Dedifferentiated amniotic fluid mesenchymal stem cell (primary cell): ENCODE data around the gene GRIP1.

Experiments used
- DNase-seq: peaks from one replicate; pipeline ENCODE4 v3.0.0-alpha.2; 2016; ENCODE audit errors: extremely low spot score

Gene GRIP1

DNA sequence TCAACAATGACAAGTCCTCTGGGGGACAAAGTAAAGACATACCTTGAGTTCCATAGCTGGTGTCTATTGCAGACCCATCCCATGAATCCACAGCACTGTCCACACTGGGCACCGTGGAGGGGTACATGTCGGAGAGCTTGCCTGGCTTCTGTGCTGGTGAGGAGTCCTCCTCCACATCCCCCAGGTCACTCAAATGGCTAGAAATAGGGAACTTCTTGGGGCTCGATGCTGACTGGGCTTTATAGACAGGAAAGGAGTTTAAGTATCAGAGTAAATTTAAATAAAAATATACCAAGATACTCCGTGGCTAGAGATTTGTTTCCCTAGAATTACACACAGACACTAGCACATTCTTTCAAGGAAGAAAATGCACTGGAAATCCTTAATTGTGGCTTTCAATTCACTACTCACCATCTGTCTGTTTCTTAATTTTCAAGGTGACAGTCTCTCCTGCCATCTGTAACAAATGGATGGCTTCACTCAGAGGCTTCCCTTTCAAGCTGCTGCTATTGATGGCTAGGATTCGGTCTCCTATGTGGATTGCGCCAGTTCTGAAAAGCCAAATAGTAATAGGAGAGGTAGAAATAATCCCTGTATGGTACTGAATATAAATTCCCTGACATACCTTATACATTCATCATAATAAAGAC lies 286.5 kb downstream of the GRIP1 start:
- no peak for DNase-seq

DNA sequence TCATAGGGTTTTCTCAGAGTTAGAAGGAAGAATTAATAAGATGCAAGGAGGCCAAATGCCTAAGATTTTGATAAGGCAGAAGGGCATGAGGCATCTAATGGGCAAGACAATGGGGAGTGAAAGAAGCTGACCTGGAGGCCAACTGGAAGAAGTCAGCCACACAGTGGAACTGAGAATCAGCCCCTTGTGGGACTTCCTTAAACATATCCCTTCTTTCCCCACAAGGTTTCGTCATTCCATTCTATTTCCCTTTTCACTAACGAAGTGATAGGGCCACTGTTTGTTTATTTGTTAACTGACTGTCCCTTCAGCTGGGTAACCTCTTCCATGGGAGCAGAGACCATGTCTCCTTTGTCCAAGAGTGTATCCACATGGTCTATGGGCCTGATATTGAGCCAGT lies 290.4 kb downstream of the GRIP1 start:
- DNase-seq: no peak

DNA sequence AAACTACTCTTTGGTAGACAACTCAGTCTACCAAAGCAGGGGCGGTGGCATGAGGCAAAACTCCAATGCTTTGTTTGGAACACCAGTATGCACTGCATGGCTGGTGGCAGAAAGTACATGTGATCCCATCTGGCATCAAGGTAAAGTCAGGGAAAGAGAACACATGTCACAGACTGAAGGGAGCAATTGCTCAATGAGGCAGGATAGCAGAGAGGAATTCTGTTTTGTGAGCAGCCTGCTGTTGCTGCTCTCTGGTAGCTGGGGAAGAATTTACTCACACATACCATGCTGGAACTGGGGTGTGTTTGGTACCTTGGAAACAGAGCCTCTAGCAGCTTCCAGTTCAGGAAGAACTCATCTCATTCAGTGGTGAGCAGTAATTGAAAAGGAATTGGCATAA lies 291.8 kb downstream of the GRIP1 start:
- DNase-seq: no peak

GRCh38 chr12:66380769-66381535 lies 297.9 kb downstream of the GRIP1 start:
- DNase-seq: no peak

DNA sequence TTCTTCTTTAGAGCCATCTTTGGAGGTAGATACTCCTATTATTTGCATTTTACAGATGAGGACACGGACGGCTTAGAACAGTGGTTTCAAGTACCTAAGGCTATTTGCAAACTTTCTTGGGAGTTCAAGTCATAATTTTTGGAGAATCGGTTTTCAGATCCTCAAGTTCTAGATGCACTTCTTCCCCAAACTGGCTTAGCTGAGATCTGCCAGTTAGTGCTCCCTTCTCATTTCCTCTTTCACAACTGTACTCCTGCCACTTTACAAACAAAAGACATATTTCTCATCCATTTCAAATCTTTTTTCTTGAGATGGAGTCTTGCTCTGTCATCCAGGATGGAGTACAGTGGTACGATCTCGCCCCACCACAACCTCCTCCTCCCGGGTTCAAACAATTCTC lies 299.3 kb downstream of the GRIP1 start:
- DNase-seq: no peak

DNA sequence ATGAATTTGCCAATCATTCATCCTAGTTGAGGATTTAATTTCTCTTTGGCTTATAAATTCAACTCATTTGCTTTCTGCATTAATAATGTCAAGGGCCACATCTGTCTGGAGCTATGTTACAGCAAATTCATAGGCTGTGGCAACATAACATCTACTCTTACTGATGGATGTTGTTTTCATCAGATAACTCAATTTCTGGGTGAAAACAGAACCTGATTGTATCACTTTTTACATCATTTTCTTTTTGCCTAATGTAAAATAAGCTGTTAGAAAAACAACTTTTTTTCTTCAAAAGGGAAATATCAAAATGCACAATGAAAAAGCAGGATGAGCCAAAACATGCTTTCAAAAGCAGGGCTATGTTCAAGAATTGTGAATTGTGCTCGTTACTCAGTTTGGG lies 303.3 kb downstream of the GRIP1 start:
- no peak for DNase-seq

GRCh38 chr12:66371982-66372381 lies 306.9 kb downstream of the GRIP1 start:
- DNase-seq: no peak

GRCh38 chr12:66367015-66367667 lies 311.7 kb downstream of the GRIP1 start:
- no peak for DNase-seq

DNA sequence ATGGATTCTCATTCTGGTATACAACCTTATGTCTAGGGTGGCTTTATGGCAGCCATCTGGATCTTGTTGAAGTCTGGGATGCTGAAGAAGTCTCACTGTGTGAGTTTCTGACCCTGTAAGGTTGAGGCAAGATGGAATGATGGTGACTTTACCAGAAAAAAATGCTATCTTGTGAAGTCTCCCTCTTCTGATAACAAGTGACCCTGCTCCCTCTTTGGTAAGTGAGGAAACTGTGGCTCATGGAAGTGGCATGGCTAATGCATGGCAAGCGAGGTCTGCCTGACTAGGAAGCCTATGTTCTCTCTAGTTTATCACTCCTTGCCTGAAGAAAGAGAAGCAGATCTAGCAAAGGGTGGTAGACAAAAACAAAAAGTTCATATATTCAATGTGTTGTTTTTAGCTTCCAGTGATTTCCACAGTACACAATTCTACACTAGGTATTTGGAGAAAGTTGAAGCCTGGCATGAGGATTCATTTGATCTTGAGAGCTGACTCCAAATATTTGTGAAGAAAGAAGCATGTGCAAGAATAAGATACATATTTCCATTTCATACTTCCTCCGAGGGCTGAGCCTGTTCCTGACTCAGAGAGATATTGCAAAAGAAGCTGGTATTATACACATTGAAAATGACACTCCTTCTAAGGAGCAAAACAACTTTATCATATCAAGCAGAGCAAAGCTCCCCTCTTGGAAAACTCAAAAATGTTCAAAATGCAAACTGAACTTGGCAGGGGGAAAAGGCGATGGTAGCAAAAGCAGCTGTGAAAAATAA lies 313.0 kb downstream of the GRIP1 start:
- peak; percentile 25 for DNase-seq

- no peak for DNase-seq
Measured at GRCh38 chr12:66361703-66362102, 317.2 kb downstream of the GRIP1 start.

GRCh38 chr12:66359300-66359699 lies 319.6 kb downstream of the GRIP1 start:
- no peak for DNase-seq

DNA sequence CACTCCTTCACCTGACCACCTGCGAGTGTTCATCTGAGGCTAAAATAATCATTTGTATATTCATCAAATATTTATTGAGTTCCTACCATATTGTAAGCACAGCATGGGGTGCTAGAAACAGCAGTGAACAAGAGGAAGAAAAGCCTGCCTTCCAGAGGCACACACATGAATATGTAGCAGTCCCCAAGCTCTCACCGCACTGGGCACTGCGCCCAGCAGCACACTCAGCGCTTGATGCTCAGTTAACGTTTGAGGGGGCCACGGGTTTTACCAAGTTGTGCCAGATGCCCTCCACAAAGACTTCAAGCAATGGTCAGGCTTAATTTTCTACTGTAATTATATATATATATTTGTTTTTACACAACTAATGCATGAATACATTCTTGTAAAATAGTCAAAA lies 324.6 kb downstream of the GRIP1 start:
- DNase-seq: no peak

DNA sequence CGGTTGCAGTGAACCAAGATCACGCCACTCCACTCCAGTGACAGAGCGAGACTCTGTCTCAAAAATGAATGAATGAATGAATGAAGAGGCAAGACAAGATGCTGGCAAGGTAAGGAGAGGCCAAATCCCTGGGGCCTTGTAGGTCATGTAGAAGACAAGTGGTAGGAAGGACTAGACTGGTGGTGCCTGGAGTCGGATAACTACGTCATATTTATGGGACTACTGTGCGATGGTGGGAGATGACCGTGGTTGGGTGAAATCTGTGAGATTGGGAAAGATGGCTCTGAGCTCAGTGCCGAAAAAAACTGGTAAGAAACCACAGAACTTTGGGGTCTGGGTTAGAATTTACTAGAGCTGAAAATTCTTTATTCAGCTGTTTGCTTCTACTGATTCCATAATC lies 326.0 kb downstream of the GRIP1 start:
- no peak for DNase-seq

- no peak for DNase-seq
Measured at GRCh38 chr12:66352197-66352596, 326.7 kb downstream of the GRIP1 start.

DNA sequence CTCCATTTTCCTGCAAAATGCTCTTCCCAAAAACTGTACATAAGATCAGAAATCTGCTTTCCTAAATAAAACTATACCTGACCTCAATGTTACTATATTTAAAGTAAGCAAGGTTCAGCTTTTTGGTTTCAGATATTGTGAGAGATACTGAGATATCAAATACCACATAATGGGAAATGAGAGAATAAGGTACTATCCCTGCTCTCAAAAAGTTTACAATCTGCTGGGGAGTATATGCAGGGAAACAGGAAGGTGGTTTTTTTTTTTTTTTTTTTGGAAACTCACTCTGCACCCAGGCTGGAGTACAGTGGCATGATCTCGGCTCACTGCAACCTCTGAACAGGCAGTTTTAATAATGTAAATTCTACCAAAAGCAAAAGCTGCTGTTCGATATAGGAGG lies 327.6 kb downstream of the GRIP1 start:
- DNase-seq: no peak

DNA sequence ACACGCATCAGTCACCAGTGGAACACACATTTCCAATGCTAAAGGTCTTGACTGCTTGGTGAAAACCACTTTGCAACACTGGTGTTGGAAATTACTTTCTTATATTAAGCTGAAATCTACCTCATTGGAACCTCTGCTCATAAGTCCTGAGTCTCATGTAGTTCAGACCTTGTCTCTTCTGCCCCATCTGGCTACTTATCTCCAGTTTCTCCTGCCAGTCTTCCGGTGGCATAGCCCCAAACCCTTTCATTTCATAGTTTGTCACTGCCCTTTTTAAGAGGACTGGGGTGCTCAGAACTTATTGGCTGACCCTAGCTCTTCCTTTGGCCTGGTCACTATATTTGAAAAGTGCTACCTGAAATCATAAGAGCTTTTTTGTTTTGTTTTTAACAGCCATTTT lies 332.9 kb downstream of the GRIP1 start:
- no peak for DNase-seq

- DNase-seq: no peak
Measured at GRCh38 chr12:66345212-66345611, 333.7 kb downstream of the GRIP1 start.

DNA sequence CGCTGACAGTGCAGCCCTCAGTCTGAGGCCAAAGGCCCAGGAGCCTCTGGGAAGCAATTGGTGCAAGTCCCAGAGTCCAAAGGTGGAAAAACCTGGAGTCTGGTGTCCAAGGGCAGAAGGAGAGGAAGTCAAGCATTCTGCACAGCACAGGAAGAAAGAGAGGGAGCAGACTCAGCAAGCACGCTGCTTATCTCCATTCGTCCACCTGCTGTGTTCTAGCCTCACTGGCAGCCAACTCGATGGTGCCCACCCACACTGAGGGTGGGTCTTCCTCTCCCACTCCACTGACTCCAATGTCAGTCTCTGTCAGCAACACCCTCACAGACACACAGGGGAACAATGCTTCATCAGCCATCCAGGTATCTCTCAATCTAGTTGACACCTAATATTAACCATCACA lies 337.8 kb downstream of the GRIP1 start:
- DNase-seq: no peak

DNA sequence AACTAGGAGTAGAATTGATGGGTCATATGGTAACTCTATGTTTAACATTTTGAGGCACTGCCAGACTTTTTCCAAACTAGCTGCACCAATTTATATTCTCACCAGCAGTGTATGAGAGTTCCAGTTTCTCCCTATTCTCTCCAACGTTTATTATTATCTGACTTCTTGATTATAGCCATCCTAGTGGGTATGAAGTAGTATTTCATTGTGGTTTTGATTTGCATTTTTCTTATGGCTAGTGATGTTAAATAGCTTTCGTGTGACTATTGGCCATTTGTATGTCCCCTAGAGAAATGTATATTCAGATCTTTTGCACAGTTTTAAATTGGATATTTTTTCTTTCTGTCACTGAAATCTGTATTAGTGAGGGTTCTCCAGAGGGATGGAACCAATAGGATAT lies 338.7 kb downstream of the GRIP1 start:
- DNase-seq: no peak

- DNase-seq: no peak
Measured at GRCh38 chr12:66337381-66338010, 341.4 kb downstream of the GRIP1 start.

GRCh38 chr12:66335746-66336145 lies 343.1 kb downstream of the GRIP1 start:
- no peak for DNase-seq

DNA sequence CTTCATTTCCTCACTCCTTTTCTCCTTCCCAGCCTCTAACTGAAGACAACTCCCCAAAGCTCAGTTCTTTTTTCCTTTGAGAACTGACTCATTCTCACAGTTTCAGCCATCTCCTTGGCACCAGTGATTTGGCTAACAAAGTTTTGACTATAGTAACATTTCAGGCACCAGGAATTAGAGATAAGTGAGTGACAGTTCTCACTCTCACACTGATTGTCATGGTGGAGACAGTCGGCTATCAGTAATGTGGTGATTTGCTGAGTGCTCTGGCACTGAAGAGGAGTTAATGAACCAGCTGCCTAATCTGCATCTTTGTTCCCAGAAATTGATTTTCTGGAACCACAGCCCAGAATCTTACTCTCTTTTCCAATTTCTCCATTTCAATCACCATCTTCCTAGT lies 347.1 kb downstream of the GRIP1 start:
- DNase-seq: no peak
